HepG2 (cell line): ENCODE measurements around the gene CADM4.

Source experiments
- FOXM1 ChIP-seq: sonication (generic); formaldehyde crosslinking; IDR thresholded peaks from 2 replicates; pipeline ENCODE4 v1.5.0; 2020; ENCODE audit warnings: missing genetic modification reagents
- SMAD3 ChIP-seq: sonication (generic); formaldehyde crosslinking; IDR thresholded peaks from 2 replicates; pipeline ENCODE4 v1.4.0; 2020; ENCODE audit warnings: missing genetic modification reagents

DNA sequence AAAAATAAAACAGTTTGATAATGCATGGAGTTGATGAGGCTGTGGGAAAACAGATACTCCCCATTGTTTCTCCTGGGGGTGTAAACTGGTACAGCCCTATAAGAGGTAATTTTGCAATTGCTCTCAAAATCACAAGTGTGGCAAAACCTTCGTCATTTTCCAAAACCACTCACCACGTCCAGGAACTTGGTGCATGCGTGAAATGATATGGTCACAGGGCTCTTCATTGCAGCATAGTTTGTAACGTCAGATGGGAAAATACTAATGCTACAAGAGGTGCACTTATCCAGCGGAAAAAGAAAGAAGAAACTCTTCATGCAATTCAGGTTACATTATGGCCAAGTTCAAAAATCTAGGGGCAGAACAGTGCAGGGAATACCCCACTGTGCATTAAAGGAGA is 42.2 kb upstream of the CADM4 start:
- no peak for TF ChIP-seq SMAD3
- no peak for TF ChIP-seq FOXM1 (CRISPR knock-in tag)
